Measurements from ENCODE around the gene BTBD17.

The BTBD17 gene

GRCh38 chr17:74351552-74352210, 10.0 kb downstream of the BTBD17 start:
- DNase-seq (ENCODE audit: low read depth), result no peak
- TF ChIP-seq, protein P1, sequence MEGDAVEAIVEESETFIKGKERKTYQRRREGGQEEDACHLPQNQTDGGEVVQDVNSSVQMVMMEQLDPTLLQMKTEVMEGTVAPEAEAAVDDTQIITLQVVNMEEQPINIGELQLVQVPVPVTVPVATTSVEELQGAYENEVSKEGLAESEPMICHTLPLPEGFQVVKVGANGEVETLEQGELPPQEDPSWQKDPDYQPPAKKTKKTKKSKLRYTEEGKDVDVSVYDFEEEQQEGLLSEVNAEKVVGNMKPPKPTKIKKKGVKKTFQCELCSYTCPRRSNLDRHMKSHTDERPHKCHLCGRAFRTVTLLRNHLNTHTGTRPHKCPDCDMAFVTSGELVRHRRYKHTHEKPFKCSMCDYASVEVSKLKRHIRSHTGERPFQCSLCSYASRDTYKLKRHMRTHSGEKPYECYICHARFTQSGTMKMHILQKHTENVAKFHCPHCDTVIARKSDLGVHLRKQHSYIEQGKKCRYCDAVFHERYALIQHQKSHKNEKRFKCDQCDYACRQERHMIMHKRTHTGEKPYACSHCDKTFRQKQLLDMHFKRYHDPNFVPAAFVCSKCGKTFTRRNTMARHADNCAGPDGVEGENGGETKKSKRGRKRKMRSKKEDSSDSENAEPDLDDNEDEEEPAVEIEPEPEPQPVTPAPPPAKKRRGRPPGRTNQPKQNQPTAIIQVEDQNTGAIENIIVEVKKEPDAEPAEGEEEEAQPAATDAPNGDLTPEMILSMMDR (conservative IDR thresholded peaks at IDR 0.05; ENCODE audit: low read length), result no peak
- no peak overlapping the region for H3K4me3 ChIP-seq (ENCODE audit: low read length)

GRCh38 chr17:74350486-74350885, 11.2 kb downstream of the BTBD17 start:
- DNase-seq (ENCODE audit: low read depth), result no peak
- TF ChIP-seq, protein P1 (conservative IDR thresholded peaks at IDR 0.05; ENCODE audit: low read length), result no peak
- no peak overlapping the region for H3K4me3 ChIP-seq (ENCODE audit: low read length)

- TF ChIP-seq, protein P1 (conservative IDR thresholded peaks at IDR 0.05; ENCODE audit: low read length), result no peak
Observed at GRCh38 chr17:74349120-74349519, 12.5 kb downstream of the BTBD17 start.

GRCh38 chr17:74347646-74348045, 14.0 kb downstream of the BTBD17 start:
- no peak overlapping the region for H3K4me3 ChIP-seq (ENCODE audit: low read length)
- DNase-seq (ENCODE audit: low read depth), result no peak
- TF ChIP-seq, protein P1 (conservative IDR thresholded peaks at IDR 0.05; ENCODE audit: low read length), result no peak

More at GRCh38 chr17:74349120-74349519, 12.5 kb downstream of the BTBD17 start:
- no peak for DNase-seq (ENCODE audit: low read depth)
- no peak overlapping the region for H3K4me3 ChIP-seq (ENCODE audit: low read length)

- DNase-seq (ENCODE audit: low read depth), result no peak
- TF ChIP-seq, protein P1 (conservative IDR thresholded peaks at IDR 0.05; ENCODE audit: low read length), result no peak
- no peak overlapping the region for H3K4me3 ChIP-seq (ENCODE audit: low read length)
Observed at GRCh38 chr17:74345433-74346241, 16.0 kb downstream of the BTBD17 start.

DNA sequence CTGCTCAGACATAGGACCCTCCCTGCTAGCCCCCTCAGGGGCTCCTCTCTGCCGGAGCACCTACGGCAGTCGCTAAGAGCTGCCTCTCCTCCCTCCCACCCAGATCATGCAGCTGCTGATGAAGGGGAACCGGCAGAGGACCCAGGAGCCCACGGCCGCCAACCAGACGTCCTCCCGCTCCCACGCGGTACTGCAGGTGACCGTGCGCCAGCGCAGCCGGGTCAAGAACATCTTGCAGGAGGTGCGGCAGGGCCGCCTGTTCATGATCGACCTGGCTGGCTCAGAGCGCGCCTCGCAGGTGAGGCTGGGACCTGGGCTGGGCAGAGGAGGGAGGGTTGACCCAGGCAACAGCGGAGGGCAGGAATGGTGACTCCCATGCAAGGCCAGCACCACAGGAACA, 17.0 kb downstream of the BTBD17 start:
- DNase-seq (ENCODE audit: low read depth), result no peak
- no peak overlapping the region for H3K4me3 ChIP-seq (ENCODE audit: low read length)
- TF ChIP-seq, protein P1 (conservative IDR thresholded peaks at IDR 0.05; ENCODE audit: low read length), result no peak

All from AG10803 (cell line).